ENCODE measurements around the gene TMEM123. TPM values are rescaled to one million over a fixed set of nuclear protein-coding genes. Genes with fewer than 3 reads are reported as not detected.

TMEM123 gene
- total and polyA plus RNA-seq, 2 of the 13 experiments (the other 11 are each of a cell fraction or from before 2014, with no cell fraction given), result 365 to 2,761 TPM

- BruUV-seq (replicated peaks), result no TSS peak
- H3K4me2 ChIP-seq (ENCODE audit: low read depth, low read length), result no peak overlapping the region
- ChIA-PET CTCF (ENCODE audit: low intra/inter-chr PET ratio, low total read pairs) (no interaction called here), POLR2A (no interaction called here)
- intact Hi-C loops (cut with micrococcal nuclease; ENCODE audit: unreplicated experiment) (loop anchor here (2.0 kb wide), 1 partner anchor 65 kb away; no protein-coding TSS in a partner anchor), in situ Hi-C loops (cut with HindIII; ENCODE audit: extremely low pct_ligation_motif_present, low pct_unique_long_range_greater_than_20kb) (no loop called here)
- peaks cover 96% of the 10 kb centered on the region for H3K79me2 ChIP-seq (ENCODE audit: insufficient read depth, low read length)
- no peaks in the 10 kb centered on the region for H3K27me3 ChIP-seq (ENCODE audit: control insufficient read depth in 1 of 2, insufficient read depth in 2 of 2, low read length in 2 of 2)
- H3K9me3 ChIP-seq (ENCODE audit: low read length), result peaks cover 21% of the 10 kb centered on the region; the same call in 1 of the 2 replicates
- no peak overlapping the region for H2AFZ ChIP-seq (ENCODE audit: low read length)
- no peak overlapping the region for H3K4me3 ChIP-seq (replicated peaks in 1 of 3; ENCODE audit: insufficient read depth in 1 of 3, low read depth in 2 of 3, low read length in 3 of 3)
- DNase-seq (ENCODE audit: low spot score) (no peak), FAIRE-seq (no peak), ATAC-seq (peak; percentile 21)
- peaks cover 91% of the 10 kb centered on the region for H4K20me1 ChIP-seq (ENCODE audit: insufficient read depth, low read length)
- H3K9ac ChIP-seq (ENCODE audit: insufficient read depth, low read depth, low read length), result no peak overlapping the region
- TF ChIP-seq POLR2G (IDR thresholded peaks at IDR 0.05; ENCODE audit: low read depth, low read length) (0 out of 2 replicates have a peak, but pooled peaks have one; percentile 5), SRSF1 (optimal IDR thresholded peaks at IDR 0.05; ENCODE audit: low read depth, low read length) (no peak), ARID5B (CRISPR knock-in tag; IDR thresholded peaks at IDR 0.05) (no peak), RBM22 (optimal IDR thresholded peaks at IDR 0.05; ENCODE audit: low read length) (peak; percentile 83)
- WGBS (ENCODE audit: low lambda C conversion rate), result 85% methylated on average over 3 of the region's 3 CpGs
- H3K4me1 ChIP-seq (ENCODE audit: insufficient read depth, low read length), result peaks cover 66% of the 10 kb centered on the region
- peak overlapping the region; percentile 19 for H3K27ac ChIP-seq (ENCODE audit: extremely low read length, insufficient read depth, low read length)
- H3K36me3 ChIP-seq (replicated peaks in 1 of 2; ENCODE audit: control insufficient read depth in 1 of 2, insufficient read depth in 2 of 2, low read length in 2 of 2), result peaks cover 17 to 81% of the 10 kb centered on the region in 2 experiments
Observed at GRCh38 chr11:102430158-102430836, 22.3 kb downstream of the TMEM123 start.

Data from HepG2 (cell line).